NCI-H2227 treated with DMSO at 0.1 percent for 48 hours (cell line): ENCODE measurements around the gene MFSD1.

Source experiments
- DNase-seq: peaks from one replicate; lab custom pipeline; 2025; lab: John Stamatoyannopoulos, UW

MFSD1 gene, protein sequence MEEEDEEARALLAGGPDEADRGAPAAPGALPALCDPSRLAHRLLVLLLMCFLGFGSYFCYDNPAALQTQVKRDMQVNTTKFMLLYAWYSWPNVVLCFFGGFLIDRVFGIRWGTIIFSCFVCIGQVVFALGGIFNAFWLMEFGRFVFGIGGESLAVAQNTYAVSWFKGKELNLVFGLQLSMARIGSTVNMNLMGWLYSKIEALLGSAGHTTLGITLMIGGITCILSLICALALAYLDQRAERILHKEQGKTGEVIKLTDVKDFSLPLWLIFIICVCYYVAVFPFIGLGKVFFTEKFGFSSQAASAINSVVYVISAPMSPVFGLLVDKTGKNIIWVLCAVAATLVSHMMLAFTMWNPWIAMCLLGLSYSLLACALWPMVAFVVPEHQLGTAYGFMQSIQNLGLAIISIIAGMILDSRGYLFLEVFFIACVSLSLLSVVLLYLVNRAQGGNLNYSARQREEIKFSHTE

DNA sequence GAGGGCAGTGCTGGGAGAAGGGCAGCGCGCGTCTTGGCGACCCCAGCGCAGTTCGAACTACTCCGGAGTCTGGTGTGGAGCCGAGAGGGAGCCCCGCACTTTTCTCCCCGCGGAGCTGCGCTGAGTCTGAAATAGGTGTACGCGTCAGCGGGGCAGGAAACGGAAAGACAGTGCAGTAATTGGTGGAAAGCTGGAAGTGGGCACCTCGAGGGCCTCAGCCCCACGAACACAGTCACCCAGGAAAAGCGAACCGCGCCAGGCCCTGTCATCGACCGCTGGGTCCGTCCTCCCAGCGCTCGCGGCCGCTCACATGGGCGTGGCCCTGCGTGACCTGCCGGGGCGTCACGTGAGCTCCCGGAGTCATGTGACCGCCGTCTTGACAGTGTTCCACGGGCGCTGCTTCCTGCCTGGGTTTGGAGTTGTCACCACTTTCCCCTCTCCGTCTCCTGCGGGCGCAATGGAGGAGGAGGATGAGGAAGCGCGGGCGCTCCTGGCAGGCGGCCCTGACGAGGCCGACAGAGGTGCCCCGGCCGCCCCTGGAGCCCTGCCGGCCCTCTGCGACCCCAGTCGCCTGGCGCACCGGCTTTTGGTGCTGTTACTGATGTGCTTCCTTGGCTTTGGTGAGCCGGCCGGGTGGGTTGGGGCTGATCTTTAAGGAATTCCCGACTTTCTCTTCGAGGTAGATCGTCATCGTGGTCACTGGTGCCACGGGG lies at the start of gene MFSD1:
TSS of gene MFSD1 (plus strand) at position 359 of the 713 bp plus-strand sequence. CDS start at position 458, 99 bp downstream.
- peak; percentile 55 for DNase-seq

DNA sequence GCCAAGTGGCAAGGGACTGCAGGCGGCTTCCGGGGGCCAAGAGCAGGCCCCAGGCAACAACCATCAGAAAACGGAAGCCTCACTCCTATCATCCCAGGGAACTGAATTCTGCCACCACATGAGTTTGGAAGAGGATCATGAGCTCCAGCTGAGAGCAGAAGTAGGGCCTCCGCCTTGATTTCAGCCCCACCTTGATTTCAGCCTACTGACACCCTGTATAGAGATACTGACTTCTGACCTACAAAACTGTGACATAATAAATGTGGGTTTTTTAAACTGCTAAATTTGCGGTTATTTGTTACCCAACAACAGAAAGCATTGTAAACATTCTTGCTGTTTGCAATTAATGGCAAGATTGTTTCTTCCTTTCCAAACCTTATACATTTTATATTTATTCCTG lies 48.0 kb upstream of the MFSD1 start:
- no peak for DNase-seq

DNA sequence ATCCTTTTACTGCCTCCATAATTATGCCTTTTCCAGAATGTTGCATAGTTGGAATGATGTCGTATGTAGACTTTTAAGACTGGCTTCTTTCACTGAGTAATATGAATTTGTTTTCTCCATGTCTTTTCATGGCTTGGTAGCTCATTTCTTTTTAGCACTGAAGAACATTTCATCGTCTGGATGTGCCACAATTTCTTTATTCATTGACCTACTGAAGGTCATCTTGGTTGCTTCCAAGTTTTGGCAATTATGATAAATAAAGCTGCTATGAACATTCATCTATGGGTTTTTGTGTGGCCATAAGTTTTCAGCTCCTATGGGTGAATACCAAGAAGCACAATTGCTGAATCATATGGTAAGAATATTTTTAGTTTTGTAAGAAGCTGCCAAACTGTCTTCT lies 46.4 kb upstream of the MFSD1 start:
- no peak for DNase-seq

DNA sequence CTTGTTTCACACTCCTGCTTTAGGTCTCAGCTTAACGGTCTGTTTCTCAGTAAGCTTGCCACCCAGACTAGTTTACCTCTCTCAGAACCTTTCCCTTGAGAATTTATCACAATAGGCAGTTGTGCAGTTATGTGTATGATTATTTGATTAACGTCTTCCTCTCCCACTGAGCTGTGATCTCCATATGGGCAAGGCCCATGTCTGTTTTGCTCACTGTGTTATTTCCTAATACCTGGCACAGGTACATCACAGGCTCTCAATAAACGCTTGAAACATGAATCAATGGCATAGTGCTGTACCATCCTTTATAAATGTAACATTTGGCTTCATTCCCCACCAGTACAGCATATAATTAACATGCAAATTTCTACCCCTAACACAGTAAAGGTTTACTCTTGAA lies 40.5 kb upstream of the MFSD1 start:
- no peak for DNase-seq

DNA sequence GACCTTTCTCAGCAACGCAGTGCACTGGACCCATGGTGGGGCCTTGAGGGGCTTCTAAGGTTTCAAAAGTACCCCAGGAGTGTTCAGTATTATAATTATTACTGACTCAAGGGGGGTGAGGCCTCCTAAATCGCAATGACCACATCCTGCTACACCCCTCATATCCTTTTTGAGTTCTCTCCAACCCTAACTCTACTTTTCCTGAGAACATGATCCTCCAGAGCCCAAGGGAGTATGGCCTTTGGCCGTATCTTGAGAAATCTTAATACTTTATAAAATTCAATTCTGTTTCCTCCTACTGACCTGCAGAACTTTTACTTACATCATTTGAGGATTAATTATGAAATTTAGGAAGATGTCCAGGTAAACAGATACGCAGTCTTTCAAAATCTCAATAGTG lies 39.2 kb upstream of the MFSD1 start:
- DNase-seq = no peak

DNA sequence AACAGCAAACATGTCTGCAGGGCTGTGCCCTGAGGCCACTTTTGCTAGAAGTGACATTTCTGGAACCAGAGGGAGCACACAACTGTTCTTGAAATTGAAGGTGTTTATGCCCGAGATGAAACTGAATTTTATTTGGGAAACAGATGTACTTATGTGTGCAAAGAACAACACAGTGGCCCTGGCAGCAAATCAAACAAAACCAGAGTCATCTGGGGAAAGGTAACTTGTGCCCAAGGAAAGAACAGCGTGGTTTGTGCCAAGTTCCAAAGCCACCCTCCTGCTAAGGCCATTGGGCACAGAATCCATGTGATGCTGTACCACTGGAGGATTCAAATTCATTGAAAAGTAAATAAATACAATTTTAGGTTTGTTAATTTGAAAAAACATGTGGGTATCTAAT lies 38.4 kb upstream of the MFSD1 start:
- no peak for DNase-seq

DNA sequence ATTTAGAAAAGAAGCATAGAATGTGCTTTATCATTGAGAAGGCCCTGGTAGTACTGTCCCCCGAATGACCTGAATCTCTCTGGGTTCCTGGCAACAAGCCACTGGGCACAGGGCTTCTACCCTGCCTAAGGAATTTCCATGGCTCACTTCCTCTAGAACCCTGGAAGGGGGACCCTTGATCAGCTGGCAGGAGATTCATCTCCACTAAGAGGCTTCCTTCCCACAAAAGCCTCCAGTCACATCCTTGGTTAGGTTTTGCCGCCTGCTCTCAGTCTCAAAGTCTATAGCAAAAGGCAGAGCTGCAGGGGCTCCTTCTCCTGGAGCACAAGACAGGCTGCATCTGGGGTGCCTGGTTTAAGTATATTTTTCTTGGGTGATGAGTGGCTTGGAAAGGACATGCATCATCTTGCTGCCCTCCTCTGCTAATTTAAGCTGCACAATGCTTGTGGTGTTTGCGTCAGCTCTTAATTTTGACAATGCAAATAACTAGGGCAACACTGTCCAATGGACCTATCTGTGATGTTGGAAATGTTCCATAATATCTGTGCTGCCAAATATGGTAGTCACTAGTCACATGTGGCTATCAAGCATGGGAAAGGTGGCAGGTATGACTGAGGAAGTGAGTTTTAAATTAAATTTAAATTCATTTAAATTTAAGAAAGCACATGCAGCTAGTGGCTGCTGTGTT lies 36.2 kb upstream of the MFSD1 start:
- no peak for DNase-seq

DNA sequence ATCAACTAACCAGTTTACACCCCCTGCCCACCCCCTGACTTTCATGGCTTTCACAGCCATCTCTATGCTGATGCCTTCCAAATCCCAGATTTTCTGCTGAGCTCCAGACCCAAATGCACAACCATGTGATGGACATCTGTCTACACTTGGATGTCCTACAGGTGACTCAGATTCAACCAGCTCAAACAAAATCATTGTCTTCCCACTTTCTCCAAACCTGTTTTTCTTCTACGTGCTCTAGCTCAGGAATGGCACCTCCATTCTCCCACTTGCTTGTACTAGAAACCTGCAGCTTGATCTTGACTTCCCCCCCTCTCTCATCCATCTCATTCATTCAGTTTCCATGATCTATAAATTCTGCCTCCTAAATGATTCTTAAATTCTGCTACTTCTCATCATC lies 35.5 kb upstream of the MFSD1 start:
- DNase-seq = no peak

DNA sequence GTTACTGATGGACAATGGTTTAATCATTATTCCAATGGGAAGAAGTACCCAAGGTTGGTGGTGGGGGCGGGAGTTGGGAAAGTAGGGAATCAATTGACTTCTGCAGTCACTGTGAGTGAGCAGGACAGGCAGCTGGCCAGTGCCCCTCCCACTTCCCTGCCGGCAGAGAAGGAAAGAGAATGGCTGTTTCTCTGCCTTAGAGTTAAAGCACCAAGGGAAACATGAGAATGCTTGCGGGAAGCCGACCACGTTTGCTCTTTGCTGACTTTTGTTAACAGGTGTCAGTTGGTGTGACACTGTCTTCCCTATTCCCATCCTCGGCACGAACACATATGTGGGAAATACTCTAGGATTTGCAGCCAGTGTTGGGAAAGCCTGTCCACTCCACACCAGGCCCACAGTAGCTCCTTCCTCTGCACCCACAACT lies 33.5 kb upstream of the MFSD1 start:
- DNase-seq = no peak

DNA sequence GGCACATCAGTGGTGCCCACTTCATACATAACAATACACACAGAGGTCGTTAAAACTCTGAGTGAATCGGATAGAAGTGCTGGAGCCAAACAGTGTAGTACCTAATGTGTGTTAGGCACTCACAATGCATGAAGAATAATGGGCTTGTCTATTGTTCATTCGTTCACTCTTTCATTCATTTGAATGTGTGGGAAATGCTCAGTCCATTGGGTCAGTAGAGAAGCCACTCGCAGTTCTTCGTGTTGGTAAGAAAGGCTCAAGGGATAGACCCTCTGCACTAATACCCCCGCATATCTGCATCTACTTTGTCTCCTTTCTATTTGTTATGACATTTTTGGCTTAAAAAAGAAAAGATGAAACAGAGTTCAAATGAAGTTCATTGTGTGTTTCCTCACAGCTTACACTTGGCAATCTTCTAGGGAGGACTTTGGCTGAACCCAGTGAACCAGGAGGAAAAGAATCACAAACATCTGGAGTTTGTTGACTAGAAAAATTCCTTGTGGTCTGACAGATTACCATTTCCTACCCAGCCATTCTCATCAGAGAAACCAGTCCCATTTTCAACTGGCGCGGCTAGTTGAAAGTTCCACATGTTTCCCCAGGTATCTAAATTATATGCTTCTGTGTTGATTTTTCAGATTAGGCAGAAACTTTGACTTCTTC lies 32.8 kb upstream of the MFSD1 start:
- DNase-seq = no peak

DNA sequence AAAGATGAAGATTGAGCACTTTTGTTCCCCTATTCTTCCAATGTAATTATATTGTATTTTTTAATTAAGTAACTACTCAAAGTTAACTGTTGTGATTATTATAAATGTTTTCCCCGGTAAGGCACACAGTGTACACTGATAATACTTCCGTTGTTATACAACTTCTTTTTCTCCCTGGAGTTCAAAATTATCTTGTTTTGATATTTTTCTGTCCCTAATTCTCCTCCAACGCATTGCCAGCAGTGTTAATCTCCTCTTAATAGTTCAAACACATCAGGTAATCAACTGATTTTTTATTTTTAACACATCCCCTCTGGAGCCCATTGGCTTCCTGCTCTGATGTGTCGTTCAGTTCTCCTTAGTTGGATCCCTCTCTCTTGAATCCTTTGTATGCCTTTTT lies 32.3 kb upstream of the MFSD1 start:
- DNase-seq = no peak

DNA sequence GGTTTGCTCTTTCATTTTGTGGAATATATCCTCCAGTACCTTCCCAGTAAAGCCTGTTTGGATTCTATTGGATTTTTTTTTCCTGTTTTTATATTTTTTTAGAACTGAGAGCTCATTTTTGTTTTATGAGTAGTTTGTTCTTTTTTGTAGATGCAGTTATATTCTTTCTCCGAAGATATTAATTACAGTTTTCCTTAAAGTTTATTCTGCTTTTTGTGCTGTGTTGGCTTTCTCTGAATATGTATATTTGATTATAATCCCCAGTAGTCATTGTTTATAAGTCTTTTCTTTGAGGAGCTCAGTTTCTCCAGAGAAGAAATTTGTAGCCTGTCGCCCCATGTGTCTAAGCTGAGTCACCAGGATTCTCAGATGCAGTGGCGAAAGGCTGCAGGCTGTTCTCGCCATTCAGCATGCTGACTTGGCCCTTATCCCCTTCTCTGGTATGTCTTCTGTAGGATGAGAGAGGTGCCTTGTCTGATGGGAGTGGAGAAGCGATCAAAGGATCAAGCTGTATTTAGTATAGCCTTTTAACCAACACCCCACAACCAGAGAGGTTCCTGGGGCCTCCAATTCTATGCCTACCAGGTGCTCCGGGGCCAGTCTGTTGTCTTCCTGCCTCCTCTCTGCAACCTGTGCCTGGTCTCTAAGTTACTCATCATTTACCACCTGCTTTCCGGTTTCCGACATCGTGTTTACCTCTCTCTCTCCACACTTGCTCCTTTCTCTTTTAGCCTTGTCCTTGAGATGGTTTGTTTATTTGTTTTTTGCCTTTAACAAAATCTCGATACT lies 31.7 kb upstream of the MFSD1 start:
- DNase-seq = no peak

DNA sequence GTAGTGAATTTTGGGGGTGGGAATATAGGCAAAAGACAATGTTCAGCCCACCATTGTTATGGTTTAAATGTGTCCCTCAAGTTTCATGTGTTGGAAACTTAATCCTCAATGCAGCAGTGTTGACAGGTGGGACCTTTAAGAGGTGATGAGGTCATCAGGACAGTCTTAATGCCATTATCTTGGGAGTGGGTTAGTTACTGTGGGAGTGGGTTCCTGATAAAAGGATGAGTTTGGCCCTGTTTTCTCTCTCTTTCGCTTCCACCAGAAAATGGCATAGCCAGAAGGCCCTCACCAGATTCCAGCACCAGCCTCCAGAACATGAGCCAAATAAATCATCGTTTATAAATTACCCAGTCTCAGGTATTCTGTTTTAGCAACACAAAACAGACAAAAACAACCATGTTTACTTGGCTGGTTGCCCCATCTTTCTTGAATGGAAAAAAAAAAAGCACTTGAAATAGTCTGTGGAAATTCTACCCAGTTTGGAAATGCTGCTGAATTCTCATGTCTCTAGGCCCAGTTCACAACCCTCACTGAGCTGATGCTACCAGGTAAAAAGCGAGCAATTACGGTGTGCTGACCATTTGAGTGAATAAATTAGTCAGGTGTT lies 31.0 kb upstream of the MFSD1 start:
- DNase-seq = no peak

DNA sequence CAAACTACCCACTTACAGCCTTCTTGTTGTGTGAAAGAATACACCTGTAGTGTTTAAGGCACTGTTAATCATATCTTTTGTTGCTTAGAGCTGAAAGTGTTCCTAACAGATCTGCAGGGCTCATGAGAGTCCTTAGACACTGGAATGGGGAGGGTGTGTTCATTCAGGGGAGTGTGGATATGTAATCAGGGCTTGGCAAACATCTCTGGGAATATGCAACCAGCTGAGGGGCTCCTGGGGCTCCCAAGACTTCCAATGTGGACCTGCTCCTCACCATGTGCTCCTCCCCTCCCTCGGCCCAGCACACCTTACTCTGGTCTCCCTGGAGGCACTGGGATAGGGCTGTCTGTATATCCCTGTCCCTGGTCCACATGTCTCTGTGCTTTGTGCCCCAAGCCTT lies 30.3 kb upstream of the MFSD1 start:
- no peak for DNase-seq

DNA sequence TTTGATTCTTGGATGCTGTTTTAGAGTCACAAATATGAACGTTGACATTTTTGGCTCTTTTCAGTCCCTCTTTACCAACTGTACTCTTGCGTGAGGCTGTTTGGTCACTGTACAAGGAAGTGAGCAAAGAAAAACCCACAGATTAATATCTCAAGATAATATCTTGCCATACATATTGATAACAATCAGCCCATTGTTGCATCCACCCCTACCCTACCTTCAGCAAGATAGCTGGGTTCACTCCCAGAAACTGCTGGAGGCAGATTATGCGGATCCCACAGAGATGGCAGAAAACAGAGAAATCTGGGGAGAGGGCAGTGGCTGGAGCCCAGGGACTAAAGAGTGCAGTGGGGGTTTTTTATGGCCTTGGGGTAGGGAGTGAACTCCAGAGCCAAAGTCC lies 29.9 kb upstream of the MFSD1 start:
- no peak for DNase-seq

DNA sequence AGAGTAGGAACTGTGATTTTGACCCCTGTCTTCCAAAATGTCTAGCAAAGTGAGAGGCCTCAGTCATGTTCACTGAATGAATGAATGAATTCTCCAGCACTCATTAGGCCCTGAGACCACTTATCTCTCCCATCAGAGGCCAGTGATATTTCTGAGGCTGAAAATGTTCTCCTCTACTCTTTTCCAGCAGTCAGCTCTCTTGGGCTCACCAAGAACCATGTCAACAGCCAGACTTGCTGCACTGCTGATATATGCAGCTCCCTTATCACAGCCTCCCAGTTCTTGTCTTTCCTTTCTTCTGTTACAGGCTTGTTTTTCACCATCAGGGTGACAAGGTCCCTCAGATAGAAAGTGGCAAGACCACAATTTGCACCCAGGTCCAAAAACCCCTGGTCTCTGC lies 28.7 kb upstream of the MFSD1 start:
- DNase-seq = no peak

DNA sequence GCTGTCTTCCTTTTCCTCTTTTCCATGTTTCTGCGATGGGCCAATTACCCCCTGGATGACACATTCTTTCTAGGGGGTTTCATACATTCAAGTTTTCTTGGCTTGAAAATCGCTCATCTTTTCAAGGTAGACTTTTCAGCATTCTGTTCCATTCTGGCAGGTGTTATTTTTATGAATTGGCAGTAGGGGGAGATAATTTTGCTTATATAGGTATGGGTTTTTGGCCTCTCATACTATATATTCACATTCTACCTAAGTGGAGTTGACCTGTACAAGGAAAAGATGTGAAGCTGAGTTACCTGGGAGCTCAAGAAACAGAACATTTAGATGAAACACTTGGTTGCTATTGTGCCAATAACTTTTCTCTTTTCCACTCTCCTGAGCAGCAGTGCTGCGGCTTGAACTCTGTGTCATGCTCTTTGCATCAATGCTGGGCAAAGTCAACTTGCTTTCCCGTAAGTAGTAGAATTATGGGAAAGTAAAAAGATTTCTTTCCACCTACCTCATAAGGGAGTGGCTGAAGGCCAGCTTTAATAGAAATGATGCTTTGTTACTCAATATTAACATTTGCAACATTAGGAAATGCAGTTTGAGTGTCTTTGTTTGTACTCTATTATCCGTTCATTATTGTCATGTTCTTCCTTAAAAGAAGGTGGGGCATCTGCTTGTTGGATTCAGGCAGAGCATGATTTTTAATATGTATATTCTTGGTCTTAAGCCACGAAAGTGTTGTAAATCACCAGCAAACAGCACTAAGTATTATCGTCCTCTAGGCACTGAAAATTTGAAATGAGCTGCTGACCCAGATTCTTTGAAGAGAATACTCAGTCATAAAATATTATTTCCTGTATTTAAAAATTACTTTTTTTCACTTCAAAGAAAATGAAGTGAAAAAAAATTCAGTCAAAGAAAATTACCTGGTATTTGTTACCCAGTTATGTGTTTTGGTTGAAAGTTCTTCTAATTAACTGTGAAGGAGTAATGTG lies 27.7 kb upstream of the MFSD1 start:
- DNase-seq = no peak

DNA sequence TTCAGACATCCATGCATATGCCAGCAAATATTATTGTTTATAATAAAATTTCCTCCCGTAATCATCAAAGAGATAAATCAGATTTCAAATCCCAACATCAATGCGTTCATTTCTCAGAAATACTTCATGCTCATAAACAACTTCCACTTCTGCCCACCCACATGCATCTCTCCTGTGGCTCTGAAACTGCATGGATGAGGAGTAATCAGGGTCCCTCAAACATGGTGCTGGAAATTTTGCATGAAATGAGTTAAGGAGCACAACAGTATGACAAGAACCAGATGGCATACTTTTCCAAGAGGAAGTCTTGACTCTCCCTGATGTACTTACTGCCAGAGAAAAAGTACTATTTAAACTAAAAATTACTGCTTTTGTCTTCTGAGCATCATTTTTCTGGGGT lies 26.9 kb upstream of the MFSD1 start:
- DNase-seq = no peak

DNA sequence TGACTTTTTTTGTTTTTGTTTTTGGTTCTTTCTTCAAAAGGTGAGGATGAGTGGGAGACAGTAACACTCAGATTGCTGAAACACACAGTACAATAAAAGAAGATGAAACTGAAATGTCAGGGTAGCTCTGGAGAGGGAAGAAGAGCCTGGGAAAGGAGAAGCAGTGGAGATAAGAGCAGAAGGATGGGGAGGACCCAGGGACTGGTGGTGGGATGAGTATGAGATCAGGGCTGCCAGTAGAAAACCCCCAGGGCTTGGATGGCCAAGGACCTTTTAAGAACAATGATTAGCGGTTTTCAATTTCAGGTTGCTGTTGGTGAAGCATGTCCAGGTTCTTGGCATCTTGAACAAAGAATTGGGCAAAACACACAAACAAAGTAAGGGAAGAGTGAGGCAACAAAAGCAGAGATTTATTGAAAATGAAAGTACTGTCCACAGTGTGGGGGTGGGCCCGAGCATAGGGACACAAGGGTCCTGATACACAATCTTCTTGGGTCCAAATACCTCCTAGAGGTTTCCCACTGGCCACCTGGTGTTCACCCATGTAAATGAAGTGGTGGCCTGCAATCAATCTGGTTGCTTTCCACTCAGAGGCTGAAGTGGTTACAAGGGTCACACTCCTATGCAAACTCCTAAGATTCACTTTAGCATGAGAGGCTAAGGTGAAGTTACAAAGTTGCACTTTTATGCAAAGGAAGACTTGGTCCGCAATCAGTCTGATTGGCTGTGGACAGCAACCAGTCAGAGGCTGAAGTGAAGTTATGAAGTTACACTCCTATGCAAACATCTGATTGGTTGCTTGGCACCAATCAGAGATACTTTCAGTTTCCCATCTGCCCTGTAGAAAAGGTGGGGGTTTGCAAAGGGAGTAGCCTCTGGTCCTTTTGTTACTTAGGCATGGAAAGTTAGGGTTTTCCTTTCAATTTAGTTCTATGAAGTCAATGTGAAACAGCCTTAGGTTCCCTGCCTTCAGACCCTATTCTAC lies 26.1 kb upstream of the MFSD1 start:
- DNase-seq = no peak
